ENCODE results near the gene IP6K1. TPM values are rescaled to one million over a fixed set of nuclear protein-coding genes. Genes with fewer than 3 reads are reported as not detected.
"Not testable (repeated sequence)": the region's sequence is repeated elsewhere in the genome, so short reads cannot be mapped to it uniquely, and the experiment has no call there.

The IP6K1 gene
- total RNA-seq, 1 donor, result 48.5 TPM

GRCh38 chr3:49685846-49686245, 100.5 kb downstream of the IP6K1 start:
- peaks cover 29% of the 10 kb centered on the region for H3K36me3 ChIP-seq (ENCODE audit: insufficient read depth, low read length)
- not testable (repeated sequence) for H3K27me3 ChIP-seq (ENCODE audit: insufficient read depth, low read length); DNase-seq (ENCODE audit: insufficient read length, low spot score, missing footprints); H3K9me3 ChIP-seq (ENCODE audit: low read depth, low read length); H4K20me1 ChIP-seq (ENCODE audit: insufficient read depth, low read length); H2AFZ ChIP-seq (ENCODE audit: low read length); H3K4me3 ChIP-seq (ENCODE audit: insufficient read depth, low read length); H3K4me2 ChIP-seq (ENCODE audit: insufficient read depth, low read length); H3K27ac ChIP-seq (ENCODE audit: low read depth, low read length)
- peaks cover 15% of the 10 kb centered on the region for H3K79me2 ChIP-seq (ENCODE audit: insufficient read depth, low read length)
- H3K4me1 ChIP-seq (ENCODE audit: insufficient read depth, low read length), result peaks cover 11% of the 10 kb centered on the region

GRCh38 chr3:49685103-49685502, 101.2 kb downstream of the IP6K1 start:
- not testable (repeated sequence) for H3K4me3 ChIP-seq (ENCODE audit: insufficient read depth, low read length); H4K20me1 ChIP-seq (ENCODE audit: insufficient read depth, low read length); H3K27me3 ChIP-seq (ENCODE audit: insufficient read depth, low read length); H3K9me3 ChIP-seq (ENCODE audit: low read depth, low read length); H3K4me2 ChIP-seq (ENCODE audit: insufficient read depth, low read length); H3K27ac ChIP-seq (ENCODE audit: low read depth, low read length); DNase-seq (ENCODE audit: insufficient read length, low spot score, missing footprints); H2AFZ ChIP-seq (ENCODE audit: low read length); H3K4me1 ChIP-seq (ENCODE audit: insufficient read depth, low read length); H3K79me2 ChIP-seq (ENCODE audit: insufficient read depth, low read length)
- H3K36me3 ChIP-seq (ENCODE audit: insufficient read depth, low read length), result peaks cover 37% of the 10 kb centered on the region

GRCh38 chr3:49684453-49684852, 101.9 kb downstream of the IP6K1 start:
- DNase-seq (ENCODE audit: insufficient read length, low spot score, missing footprints); H3K79me2 ChIP-seq (ENCODE audit: insufficient read depth, low read length); H3K27me3 ChIP-seq (ENCODE audit: insufficient read depth, low read length); H3K9me3 ChIP-seq (ENCODE audit: low read depth, low read length); H3K27ac ChIP-seq (ENCODE audit: low read depth, low read length); H2AFZ ChIP-seq (ENCODE audit: low read length); H3K4me1 ChIP-seq (ENCODE audit: insufficient read depth, low read length); H3K4me3 ChIP-seq (ENCODE audit: insufficient read depth, low read length); H4K20me1 ChIP-seq (ENCODE audit: insufficient read depth, low read length); H3K4me2 ChIP-seq (ENCODE audit: insufficient read depth, low read length): not testable (repeated sequence)
- H3K36me3 ChIP-seq (ENCODE audit: insufficient read depth, low read length), result peaks cover 38% of the 10 kb centered on the region

GRCh38 chr3:49683162-49683561, 103.2 kb downstream of the IP6K1 start:
- H3K36me3 ChIP-seq (ENCODE audit: insufficient read depth, low read length), result peaks cover 50% of the 10 kb centered on the region
- peaks cover 11% of the 10 kb centered on the region for H4K20me1 ChIP-seq (ENCODE audit: insufficient read depth, low read length)
- DNase-seq (ENCODE audit: insufficient read length, low spot score, missing footprints), result no peak
- H3K27me3 ChIP-seq (ENCODE audit: insufficient read depth, low read length), result no peaks in the 10 kb centered on the region
- no peak overlapping the region for H3K27ac ChIP-seq (ENCODE audit: low read depth, low read length)
- no peak overlapping the region for H3K4me2 ChIP-seq (ENCODE audit: insufficient read depth, low read length)
- H3K79me2 ChIP-seq (ENCODE audit: insufficient read depth, low read length), result no peaks in the 10 kb centered on the region
- H3K4me1 ChIP-seq (ENCODE audit: insufficient read depth, low read length), result no peaks in the 10 kb centered on the region
- no peaks in the 10 kb centered on the region for H3K9me3 ChIP-seq (ENCODE audit: low read depth, low read length)
- no peak for TF ChIP-seq CTCF (IDR thresholded peaks at IDR 0.05; ENCODE audit: extremely low read depth, low read depth, low read length)
- H2AFZ ChIP-seq (ENCODE audit: low read length), result no peak overlapping the region
- H3K4me3 ChIP-seq (ENCODE audit: insufficient read depth, low read length), result no peak overlapping the region

- TF ChIP-seq CTCF (IDR thresholded peaks at IDR 0.05; ENCODE audit: extremely low read depth, low read depth, low read length), result no peak
- Histone ChIP-seq H2AFZ (ENCODE audit: low read length) (no peak overlapping the region), H4K20me1 (ENCODE audit: insufficient read depth, low read length) (peaks cover 14% of the 10 kb centered on the region), H3K9me3 (ENCODE audit: low read depth, low read length) (no peaks in the 10 kb centered on the region), H3K27ac (ENCODE audit: low read depth, low read length) (no peak overlapping the region), H3K4me2 (ENCODE audit: insufficient read depth, low read length) (no peak overlapping the region), H3K79me2 (ENCODE audit: insufficient read depth, low read length) (peaks cover 2% of the 10 kb centered on the region), H3K27me3 (ENCODE audit: insufficient read depth, low read length) (no peaks in the 10 kb centered on the region), H3K36me3 (ENCODE audit: insufficient read depth, low read length) (peaks cover 67% of the 10 kb centered on the region), H3K4me3 (ENCODE audit: insufficient read depth, low read length) (no peak overlapping the region), H3K4me1 (ENCODE audit: insufficient read depth, low read length) (no peaks in the 10 kb centered on the region)
- no peak for DNase-seq (ENCODE audit: insufficient read length, low spot score, missing footprints)
These were observed 104.8 kb downstream of the IP6K1 start for GRCh38 chr3:49681543-49681942.

All from osteoblast (primary cell).